Ishikawa (cell line): Measurements from ENCODE around the gene MS4A14.

Source experiments
- CEBPB ChIP-seq: IDR thresholded peaks from 2 replicates; pipeline ENCODE4 v1.6.1; 2012
- EP300 ChIP-seq: IDR thresholded peaks from 2 replicates; pipeline ENCODE4 v1.6.1; 2012; ENCODE audit warnings: borderline replicate concordance
- FOXM1 ChIP-seq: IDR thresholded peaks from 2 replicates; pipeline ENCODE4 v1.6.1; 2012; ENCODE audit warnings: low read depth, borderline replicate concordance
- NFIC ChIP-seq: IDR thresholded peaks from 2 replicates; pipeline ENCODE4 v1.6.1; 2012
- REST ChIP-seq: IDR thresholded peaks from 2 replicates; pipeline ENCODE4 v1.6.1; 2012; ENCODE audit warnings: low read depth, mild to moderate bottlenecking
- TAF1 ChIP-seq: IDR thresholded peaks from 2 replicates; pipeline ENCODE4 v1.6.1; 2012; ENCODE audit warnings: low read depth, mild to moderate bottlenecking
- TEAD4 ChIP-seq: IDR thresholded peaks from 2 replicates; pipeline ENCODE4 v1.6.1; 2012
- USF1 ChIP-seq: IDR thresholded peaks from 2 replicates; pipeline ENCODE4 v1.6.1; 2012
- YY1 ChIP-seq: IDR thresholded peaks from 2 replicates; pipeline ENCODE4 v1.6.1; 2012; ENCODE audit warnings: low read depth
- TF ChIP-seq, protein P1 (sequence below): IDR thresholded peaks from 2 replicates; pipeline ENCODE4 v1.6.1; 2012

GRCh38 chr11:60370811-60371298 is 25.4 kb upstream of the MS4A14 start:
- TF ChIP-seq CEBPB (no peak), TEAD4 (no peak), EP300 (no peak), FOXM1 (no peak), USF1 (no peak), TAF1 (no peak), REST (no peak), NFIC (no peak), YY1 (no peak)
- TF ChIP-seq, protein P1, sequence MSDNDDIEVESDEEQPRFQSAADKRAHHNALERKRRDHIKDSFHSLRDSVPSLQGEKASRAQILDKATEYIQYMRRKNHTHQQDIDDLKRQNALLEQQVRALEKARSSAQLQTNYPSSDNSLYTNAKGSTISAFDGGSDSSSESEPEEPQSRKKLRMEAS = no peak
